HG03280 (cell line): Measurements from ENCODE around the gene GRK1.

ENCODE experiments used
- ATAC-seq: cut with Tn5 transposase; IDR thresholded peaks from one replicate; pipeline ENCODE4 v1.9.1; 2021; ENCODE audit warnings: mild to moderate bottlenecking, moderate library complexity; ENCODE audit not compliant: unreplicated experiment

GRK1 gene

DNA sequence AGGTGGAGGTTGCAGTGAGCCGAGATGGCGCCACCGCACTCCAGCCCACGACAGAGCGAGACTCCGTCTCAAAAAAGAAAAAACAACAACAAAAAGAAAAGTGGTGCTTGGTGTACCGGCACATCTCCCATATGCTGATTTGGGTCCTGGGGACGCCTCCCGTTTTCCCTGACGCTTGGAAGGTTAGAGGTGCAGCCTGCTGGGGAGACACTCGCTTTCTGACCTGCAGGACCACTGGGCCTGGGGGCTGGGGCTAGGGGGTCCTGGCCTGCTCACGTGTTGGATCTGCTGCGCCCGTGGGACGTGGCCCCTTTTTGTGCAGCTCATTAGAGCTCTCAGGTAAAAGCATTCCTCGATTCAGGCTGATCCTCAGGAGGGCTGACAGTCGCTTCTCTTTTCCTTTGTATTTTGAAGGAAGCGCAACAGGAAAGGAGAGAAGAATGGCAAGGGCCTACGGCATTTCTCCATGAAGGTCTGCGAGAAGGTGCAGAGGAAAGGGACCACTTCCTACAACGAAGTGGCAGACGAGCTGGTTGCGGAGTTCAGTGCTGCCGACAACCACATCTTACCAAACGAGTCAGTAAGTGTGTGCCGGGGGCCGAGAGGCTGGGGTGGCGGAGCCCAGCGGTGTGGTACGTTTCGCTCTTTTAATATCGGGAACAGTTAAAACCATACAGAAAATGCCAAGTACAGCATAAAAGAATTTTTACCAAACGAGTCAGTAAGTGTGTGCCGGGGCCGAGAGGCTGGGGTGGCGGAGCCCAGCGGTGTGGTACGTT is 34.1 kb upstream of the GRK1 start:
- no peak for ATAC-seq

DNA sequence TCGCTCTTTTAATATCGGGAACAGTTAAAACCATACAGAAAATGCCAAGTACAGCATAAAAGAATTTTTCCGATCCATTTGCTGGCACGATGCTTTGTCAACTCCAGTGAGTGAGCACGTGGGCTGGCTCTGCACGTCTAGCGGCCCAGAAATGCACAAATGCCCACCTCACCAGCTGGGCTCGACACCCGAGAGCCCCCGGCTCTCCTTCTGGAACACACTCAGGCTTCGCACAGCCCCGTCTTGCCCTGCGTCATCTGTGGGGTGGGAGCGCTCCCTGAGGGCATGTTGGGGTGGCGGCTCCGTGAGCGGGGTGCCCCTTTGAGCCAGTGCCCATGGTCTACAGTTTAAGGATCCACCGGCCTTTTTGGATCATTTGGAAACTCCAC is 33.5 kb upstream of the GRK1 start:
- no peak for ATAC-seq

- no peak for ATAC-seq
These were observed 32.6 kb upstream of the GRK1 start for GRCh38 chr13:113634279-113635047.

- no peak for ATAC-seq
These were observed 32.0 kb upstream of the GRK1 start for GRCh38 chr13:113635048-113635420.

DNA sequence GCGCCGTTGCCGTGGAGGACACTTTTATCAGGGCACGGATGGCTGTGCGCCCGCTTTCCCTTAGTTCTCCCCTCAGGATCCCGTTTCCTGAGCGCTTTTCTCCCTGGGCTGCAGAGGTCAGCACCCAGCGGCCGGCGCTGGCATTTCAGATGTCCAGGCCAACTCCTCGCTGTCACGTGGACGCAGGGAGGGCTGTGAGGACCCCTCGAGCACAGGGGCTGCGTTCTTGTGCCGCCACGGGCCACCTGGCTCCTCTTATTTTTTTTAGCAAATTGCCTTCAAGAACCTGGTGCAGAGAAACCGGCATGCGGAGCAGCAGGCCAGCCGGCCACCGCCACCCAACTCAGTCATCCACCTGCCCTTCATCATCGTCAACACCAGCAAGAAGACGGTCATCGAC is 31.3 kb upstream of the GRK1 start:
- no peak for ATAC-seq

DNA sequence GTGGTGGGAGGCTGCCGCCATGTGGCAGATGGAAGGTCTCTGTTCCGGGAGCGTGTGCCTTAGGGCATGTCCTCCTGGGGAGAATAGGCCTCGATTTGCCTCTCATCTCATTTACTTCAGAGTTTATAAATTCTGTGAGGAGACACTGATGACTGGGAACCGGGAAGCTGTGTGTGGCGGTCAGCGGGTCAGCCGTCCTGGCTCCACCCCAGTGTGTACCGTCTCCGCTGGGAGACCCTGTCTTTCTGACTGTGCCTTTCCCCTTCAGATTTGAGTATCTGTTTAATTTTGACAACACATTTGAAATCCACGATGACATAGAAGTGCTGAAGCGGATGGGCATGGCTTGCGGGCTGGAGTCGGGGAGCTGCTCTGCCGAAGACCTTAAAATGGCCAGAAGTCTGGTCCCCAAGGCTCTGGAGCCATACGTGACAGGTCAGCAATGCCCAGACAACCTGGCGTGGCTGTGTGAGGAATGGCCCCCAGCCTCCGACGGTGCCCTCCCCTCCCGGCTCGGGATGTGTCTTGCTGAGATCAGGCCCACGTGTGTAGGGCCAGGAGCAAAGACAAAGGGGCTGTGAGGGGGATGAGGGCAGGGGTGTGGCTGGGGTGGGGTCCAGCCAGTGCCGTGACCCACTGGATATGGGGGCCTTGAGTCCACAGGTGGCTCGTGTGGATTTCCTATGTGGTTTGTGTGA is 30.6 kb upstream of the GRK1 start:
- no peak for ATAC-seq

GRCh38 chr13:113637262-113638160 is 29.5 kb upstream of the GRK1 start:
- no peak for ATAC-seq

DNA sequence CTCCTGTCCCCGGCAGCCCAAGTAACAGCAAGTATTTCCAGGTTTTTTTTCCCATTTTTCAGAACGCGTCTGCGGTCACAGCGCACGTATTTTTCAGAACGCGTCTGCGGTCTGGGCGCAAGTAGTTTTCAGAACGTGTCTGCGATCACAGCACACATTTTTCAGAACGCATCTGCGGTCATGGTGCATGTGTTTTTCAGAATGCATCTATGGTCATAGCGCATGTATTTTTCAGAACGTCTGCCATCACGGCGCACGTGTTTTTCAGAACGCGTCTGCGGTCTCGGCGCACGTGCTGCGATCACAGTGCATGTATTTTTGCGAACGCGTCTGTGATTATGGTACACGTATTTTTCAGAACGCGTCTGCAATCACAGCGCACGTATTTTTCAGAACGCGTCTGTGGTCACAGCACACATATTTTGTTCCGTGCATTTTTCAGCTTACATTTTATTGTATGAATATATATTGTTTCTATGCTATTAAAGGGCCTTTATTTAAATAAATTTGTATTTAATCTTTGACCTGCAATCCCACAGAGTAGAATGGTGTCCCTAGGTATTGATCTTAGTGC is 28.8 kb upstream of the GRK1 start:
- ATAC-seq = no peak

DNA sequence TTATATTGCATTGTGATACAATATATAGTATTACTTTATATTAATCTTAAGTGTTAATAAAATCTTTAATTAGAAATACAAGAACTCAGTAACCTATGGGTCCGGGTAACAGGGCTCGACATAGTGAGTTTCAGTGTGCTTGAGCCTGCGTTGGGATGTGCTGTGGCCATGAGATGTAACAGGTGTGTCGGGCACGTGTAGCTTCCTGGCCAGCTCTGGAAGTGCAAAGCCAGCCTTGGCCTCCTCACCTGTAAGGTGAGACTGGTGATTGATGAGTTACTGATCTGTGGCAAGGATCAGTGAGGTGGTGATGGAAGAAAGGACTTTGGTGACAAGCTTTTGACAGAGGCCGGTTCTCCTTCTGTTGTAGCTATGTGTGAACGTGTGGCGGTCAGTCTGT is 28.2 kb upstream of the GRK1 start:
- ATAC-seq = no peak

- no peak for ATAC-seq
These were observed 27.3 kb upstream of the GRK1 start for GRCh38 chr13:113639616-113640262.

GRCh38 chr13:113641426-113641825 is 25.6 kb upstream of the GRK1 start:
- ATAC-seq = no peak

- ATAC-seq = no peak
These were observed 24.5 kb upstream of the GRK1 start for GRCh38 chr13:113642563-113642962.

- ATAC-seq = no peak
These were observed 23.4 kb upstream of the GRK1 start for GRCh38 chr13:113643593-113643992.

DNA sequence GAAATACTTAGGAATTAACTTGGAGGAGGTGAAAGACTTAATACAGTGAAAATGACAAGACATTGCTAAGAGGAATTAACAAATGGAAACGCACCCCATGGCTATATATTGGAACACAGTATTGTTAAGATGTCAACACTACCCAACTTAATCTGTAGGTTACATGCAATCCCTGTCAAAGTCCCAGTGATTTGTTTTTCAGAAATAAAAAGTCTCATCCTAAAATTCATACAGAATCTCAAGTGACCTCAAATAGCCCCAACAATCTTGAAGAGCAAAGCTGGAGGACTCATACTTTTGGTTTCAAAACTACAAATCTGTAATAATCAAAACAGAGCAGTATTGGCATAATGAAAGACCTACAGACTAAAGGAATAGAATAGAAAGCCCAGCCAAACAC is 22.2 kb upstream of the GRK1 start:
- ATAC-seq = no peak

GRCh38 chr13:113645329-113645728 is 21.7 kb upstream of the GRK1 start:
- no peak for ATAC-seq

DNA sequence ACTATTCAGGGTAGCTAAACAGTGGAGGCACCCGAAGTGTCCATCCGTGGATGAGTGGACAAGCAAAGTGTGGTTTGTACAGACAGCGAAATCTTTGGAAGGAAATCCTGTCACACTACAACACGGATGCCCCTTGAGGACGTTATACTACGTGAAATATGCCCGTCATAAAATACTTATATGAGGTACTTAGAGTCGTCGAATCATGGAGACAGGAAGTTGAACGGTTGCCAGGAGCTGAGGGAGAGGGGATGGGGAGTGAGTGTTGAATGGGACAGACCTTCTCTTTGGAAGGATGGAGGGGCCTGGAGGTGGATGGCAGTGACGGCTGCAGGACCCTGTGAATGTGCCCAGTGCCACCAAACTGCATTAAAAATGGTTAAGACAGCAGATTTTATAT is 20.6 kb upstream of the GRK1 start:
- ATAC-seq = no peak

DNA sequence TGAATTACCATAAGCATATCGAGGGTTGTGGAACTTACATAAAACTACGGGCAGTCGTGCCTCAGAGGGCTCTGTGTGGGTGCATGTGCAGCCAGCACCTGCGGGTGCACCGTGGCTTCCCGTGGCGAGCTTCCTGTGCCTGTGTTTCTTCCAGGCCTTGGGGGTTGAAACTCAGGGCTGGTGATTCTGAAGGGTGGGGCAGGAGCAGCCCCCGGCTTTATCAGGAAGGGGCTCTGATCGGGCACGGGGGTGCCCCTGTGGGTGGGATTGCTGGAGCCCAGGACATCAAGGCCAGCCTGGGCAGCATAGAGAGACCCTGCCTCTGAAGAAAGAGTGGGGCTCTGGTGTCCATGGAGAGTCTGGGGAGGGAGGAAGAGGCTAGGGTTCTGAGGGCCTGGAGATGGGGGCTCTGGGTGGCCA is 20.1 kb upstream of the GRK1 start:
- no peak for ATAC-seq

- ATAC-seq = no peak
These were observed 19.4 kb upstream of the GRK1 start for GRCh38 chr13:113647351-113648215.

DNA sequence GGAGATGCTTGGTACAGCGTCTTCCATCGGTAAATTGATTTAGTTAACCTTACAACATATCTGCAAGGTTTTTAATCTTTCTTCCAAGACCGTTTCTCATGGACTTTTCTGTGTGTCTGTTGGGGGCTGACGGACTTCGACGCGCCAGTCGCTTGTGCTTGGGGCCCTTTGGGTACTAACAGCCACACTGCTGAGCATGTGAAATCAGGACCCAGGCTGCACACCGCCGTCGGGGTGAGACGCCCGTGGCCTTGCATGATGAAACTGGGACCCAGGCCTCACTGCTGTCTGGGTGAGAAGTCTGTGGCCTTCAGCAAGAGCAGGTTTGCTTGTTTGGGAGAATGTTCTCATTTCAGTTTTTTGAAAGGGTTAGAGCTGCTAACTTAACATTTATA is 18.8 kb upstream of the GRK1 start:
- ATAC-seq = no peak
